AG09319 (cell line): ENCODE measurements around the gene ATOX1.
"Not testable (repeated sequence)": the region's sequence is repeated elsewhere in the genome, so short reads cannot be mapped to it uniquely, and the experiment has no call there.

Experiments used
- DNase-seq: peaks from one replicate; pipeline ENCODE4 v3.0.0-alpha.2; 2010; ENCODE audit warnings: low read depth; ENCODE audit errors: extremely low read depth
- TF ChIP-seq, protein P1 (sequence below): IDR thresholded peaks from 2 replicates; pipeline ENCODE4 v1.5.1; 2011; ENCODE audit warnings: low read depth, mild to moderate bottlenecking, inconsistent platforms, low read length, moderate library complexity

The ATOX1 gene

DNA sequence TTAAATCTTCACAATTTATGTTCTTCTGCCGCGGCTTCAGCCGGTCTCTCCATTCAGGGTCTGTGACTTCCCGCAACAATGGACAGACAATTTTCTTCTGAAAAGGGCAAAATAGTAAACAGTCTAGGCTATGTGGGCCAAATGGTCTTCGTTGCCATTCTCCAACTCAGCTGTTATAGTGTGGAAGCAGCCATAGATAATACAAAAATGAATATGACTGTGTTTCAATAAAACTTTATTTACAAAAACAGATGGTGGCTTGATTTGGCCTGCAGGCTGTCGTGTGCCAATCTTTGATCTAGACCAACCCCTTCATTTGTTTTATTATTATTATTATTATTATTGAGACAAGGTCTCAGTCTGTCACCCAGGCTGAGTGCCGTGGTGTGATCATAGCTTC, 28.1 kb downstream of the ATOX1 start:
- TF ChIP-seq, protein P1, sequence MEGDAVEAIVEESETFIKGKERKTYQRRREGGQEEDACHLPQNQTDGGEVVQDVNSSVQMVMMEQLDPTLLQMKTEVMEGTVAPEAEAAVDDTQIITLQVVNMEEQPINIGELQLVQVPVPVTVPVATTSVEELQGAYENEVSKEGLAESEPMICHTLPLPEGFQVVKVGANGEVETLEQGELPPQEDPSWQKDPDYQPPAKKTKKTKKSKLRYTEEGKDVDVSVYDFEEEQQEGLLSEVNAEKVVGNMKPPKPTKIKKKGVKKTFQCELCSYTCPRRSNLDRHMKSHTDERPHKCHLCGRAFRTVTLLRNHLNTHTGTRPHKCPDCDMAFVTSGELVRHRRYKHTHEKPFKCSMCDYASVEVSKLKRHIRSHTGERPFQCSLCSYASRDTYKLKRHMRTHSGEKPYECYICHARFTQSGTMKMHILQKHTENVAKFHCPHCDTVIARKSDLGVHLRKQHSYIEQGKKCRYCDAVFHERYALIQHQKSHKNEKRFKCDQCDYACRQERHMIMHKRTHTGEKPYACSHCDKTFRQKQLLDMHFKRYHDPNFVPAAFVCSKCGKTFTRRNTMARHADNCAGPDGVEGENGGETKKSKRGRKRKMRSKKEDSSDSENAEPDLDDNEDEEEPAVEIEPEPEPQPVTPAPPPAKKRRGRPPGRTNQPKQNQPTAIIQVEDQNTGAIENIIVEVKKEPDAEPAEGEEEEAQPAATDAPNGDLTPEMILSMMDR = no peak
- no peak for DNase-seq

DNA sequence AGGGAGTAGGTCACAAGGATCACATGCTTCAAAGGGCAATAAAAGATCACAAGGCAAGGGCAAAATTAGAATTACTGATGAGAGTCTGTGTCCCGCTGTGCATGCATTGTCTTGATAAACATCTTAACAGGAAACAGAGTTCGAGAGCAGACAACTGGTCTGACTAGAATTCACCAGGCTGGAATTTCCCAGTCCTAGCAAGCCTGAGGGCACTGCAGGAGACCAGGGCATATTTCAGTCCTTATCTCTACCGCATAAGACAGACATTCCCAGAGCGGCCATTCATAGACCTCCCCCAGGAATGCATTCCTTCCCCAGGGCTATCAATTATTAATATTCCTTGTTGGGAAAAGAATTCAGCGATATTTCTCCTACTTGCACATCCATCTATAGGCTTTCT, 28.8 kb downstream of the ATOX1 start:
- DNase-seq = not testable (repeated sequence)

DNA sequence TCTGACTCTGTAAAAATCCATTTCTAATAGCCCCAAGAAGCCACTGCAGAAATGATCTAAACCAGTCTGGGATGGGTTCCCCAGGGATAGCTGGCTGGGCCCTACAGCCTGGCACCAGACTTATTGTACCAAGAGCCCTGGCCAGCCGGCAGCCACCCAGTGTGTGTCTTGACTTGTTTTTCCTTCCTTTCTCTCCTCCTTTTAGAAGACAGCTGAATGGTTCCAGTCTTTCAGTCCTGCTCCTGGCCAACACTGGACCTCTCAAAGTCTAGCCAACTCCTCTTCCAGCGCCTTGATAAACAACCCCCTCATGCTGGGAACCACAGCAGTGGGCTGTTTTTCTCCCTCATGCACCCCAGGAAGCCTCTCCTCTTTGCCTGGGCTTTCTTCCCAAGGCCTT, 34.1 kb downstream of the ATOX1 start:
- DNase-seq = no peak
- TF ChIP-seq, protein P1 = no peak

- DNase-seq = no peak
These were observed 35.9 kb downstream of the ATOX1 start for GRCh38 chr5:151722546-151722945.

DNA sequence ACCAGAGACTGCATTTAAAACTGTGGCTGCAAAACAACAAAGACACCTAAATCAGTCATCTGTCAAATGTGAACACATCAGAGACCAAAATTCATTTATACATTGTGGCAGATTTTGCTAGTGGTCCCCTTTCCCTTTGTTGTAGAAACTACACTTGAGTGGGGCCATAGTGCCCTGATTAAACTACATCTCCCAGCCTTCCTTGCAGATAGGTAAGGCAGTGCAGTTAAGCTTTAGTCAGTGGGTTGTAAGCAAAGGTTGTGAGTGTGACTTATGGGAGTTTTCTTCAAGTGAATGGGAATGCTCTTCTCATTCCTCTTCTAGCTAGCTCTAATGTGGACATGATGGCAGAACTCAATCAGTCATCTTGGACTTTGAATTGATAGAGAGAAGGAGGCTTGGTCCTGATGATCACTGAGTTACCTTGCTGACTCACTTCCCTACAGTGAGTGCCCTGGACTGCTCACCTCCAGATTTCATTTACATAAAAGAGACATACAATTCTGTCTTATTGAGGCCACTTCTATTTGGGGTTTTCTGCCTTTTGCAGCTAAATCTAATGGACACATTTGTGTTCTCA, 36.5 kb downstream of the ATOX1 start:
- TF ChIP-seq, protein P1 = no peak
- no peak for DNase-seq

More at GRCh38 chr5:151722546-151722945, 35.9 kb downstream of the ATOX1 start:
- TF ChIP-seq, protein P1 = no peak

DNA sequence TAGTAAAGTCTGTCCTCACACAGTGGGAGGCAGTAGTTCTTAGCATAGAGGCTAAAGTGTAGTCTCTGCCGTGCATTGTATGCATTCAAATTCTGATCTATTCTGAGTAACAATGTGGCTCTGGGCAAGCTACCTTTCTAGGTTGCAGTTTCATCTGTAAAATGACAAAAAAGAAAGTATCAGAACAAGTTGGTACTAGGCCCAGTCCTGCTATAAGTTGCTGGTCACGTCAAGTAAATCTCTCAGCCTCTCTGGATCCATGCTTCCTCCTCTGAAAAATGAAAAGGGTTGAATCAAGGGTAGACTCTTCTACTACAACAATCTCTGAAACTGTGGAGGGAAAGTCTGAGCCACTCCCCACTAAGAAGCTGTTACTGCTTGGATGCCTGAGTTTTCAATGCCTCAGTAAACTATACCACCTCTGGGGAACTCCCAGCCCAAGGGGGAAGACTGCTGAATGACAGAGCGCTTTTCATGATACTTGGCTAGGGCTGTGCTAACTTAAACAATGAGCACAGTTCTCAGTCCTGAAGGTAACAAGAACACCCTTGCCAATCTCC, 37.3 kb downstream of the ATOX1 start:
- no peak for DNase-seq
- TF ChIP-seq, protein P1 = no peak

GRCh38 chr5:151720215-151720614, 38.2 kb downstream of the ATOX1 start:
- no peak for DNase-seq
- TF ChIP-seq, protein P1 = no peak
